ENCODE results near the gene ADGRG6. TPM values are rescaled to one million over a fixed set of nuclear protein-coding genes. Genes with fewer than 3 reads are reported as not detected.

The ADGRG6 gene
- total RNA-seq, 1 experiment from 2014 or later: 2.5 TPM

GRCh38 chr6:142285235-142286087 is 16.3 kb upstream of the ADGRG6 start:
- H2BK12ac ChIP-seq (ENCODE audit: insufficient read length, low read depth, low read length): no peak overlapping the region
- WGBS (ENCODE audit: extremely low coverage, insufficient read length, low lambda C conversion rate): no CpG with 5 or more reads among the region's 9 CpGs
- H3K56ac ChIP-seq (ENCODE audit: insufficient read length, low read depth, low read length): no peak overlapping the region
- H3K27me3 ChIP-seq (ENCODE audit: insufficient read depth, low read length): no peaks in the 10 kb centered on the region
- no peak overlapping the region for H4K8ac ChIP-seq (replicated peaks; ENCODE audit: insufficient read length, low read depth, low read length)
- no peak overlapping the region for H3K9ac ChIP-seq (ENCODE audit: extremely low read depth, insufficient read length, low read length)
- H4K91ac ChIP-seq (ENCODE audit: insufficient read length, low read depth, low read length): no peak overlapping the region
- H3K4me2 ChIP-seq (ENCODE audit: insufficient read depth, insufficient read length, low read length): no peak overlapping the region
- no peak overlapping the region for H3K27ac ChIP-seq (ENCODE audit: insufficient read length, low read depth, low read length)
- H3K9me3 Mint-ChIP-seq: no peaks in the 10 kb centered on the region; a peak in 1 of 5 replicates
- H3K4ac ChIP-seq (ENCODE audit: low read depth, low read length): no peak overlapping the region
- H3K79me2 ChIP-seq (ENCODE audit: insufficient read depth, low read length): no peaks in the 10 kb centered on the region
- no peak overlapping the region for H4K5ac ChIP-seq (ENCODE audit: insufficient read length, low read depth, low read length)
- H2AFZ ChIP-seq (ENCODE audit: low read length): no peak overlapping the region
- H3K27me3 Mint-ChIP-seq (ENCODE audit: low read depth): peaks cover 1% of the 10 kb centered on the region; the same call in 1 of the 2 replicates
- TF ChIP-seq CTCF (conservative IDR thresholded peaks at IDR 0.05): no peak
- H3T11ph ChIP-seq (ENCODE audit: low read length): no peak overlapping the region
- no peaks in the 10 kb centered on the region for H3K23me2 ChIP-seq (ENCODE audit: insufficient read length, low read depth, low read length, poor library complexity, severe bottlenecking)
- no peak overlapping the region for H2BK5ac ChIP-seq (ENCODE audit: insufficient read length, low read length)
- no peaks in the 10 kb centered on the region for H4K20me1 ChIP-seq (ENCODE audit: control insufficient read depth, insufficient read depth, insufficient read length)
- H3K9me3 ChIP-seq (ENCODE audit: control insufficient read depth, low read depth, low read length): no peaks in the 10 kb centered on the region
- H3K36me3 Mint-ChIP-seq (ENCODE audit: insufficient read depth in 1 of 3, low read depth in 3 of 3): no peaks in the 10 kb centered on the region
- H2BK20ac ChIP-seq (ENCODE audit: low read depth, low read length, poor library complexity, severe bottlenecking): no peak overlapping the region
- no peak overlapping the region for H3K14ac ChIP-seq (ENCODE audit: insufficient read depth, low read length)
- no peak for DNase-seq
- no peak overlapping the region for H3K4me3 Mint-ChIP-seq
- H2BK120ac ChIP-seq (ENCODE audit: low read depth, low read length, poor library complexity, severe bottlenecking): no peak overlapping the region
- no peak overlapping the region for H2AK5ac ChIP-seq (ENCODE audit: insufficient read length, low read length)
- no peaks in the 10 kb centered on the region for H3K79me1 ChIP-seq (ENCODE audit: insufficient read depth, low read depth, low read length, poor library complexity, severe bottlenecking)
- no peak overlapping the region for H2BK15ac ChIP-seq (ENCODE audit: low read depth, low read length)
- H3K4me1 Mint-ChIP-seq: no peaks in the 10 kb centered on the region
- H3K27ac Mint-ChIP-seq: no peak overlapping the region
- H3K18ac ChIP-seq (ENCODE audit: insufficient read length, low read depth, low read length): no peak overlapping the region
- H3K4me1 ChIP-seq (ENCODE audit: insufficient read depth, low read length): no peaks in the 10 kb centered on the region
- H3K23ac ChIP-seq (ENCODE audit: insufficient read length, low read depth, low read length): no peak overlapping the region
